B cell (primary cell): ENCODE data around the gene KNG1. TPM values are rescaled to one million over a fixed set of nuclear protein-coding genes. Genes with fewer than 3 reads are reported as not detected.

Experiments used
- ATAC-seq: fragments of 200-7000 bp; cut with Tn5 transposase; one replicate; pipeline ENCODE4 v1.10.0; 2021; ENCODE audit warnings: low read depth, mild to moderate bottlenecking, moderate number of reproducible peaks, moderate library complexity
- CTCF ChIA-PET: fragments of 350-600 bp; sonication (Branson Sonifier 250); formaldehyde crosslinking; loops from one replicate; lab custom pipeline; 2021; ENCODE audit warnings: antibody characterized with exemption, inconsistent platforms; lab: Charles Lee
- POLR2A ChIA-PET: fragments of 350-600 bp; sonication (Branson Sonifier 250); formaldehyde crosslinking; loops from one replicate; lab custom pipeline; 2021; ENCODE audit warnings: antibody characterized with exemption; lab: Charles Lee
- DNase-seq: peaks from one replicate; pipeline ENCODE4 v3.0.0; 2013
- H2AFZ ChIP-seq: 2 replicates; pipeline ENCODE4 v1.6.1; 2012; ENCODE audit warnings: mild to moderate bottlenecking, low read depth, low read length; ENCODE audit not compliant: insufficient read depth, poor library complexity, severe bottlenecking
- H3K27ac ChIP-seq, 2 donors: 1 replicate in 1 of 2; 2 replicates in 1 of 2; pipeline ENCODE4 v1.5.1; 2012 to 2013; ENCODE audit warnings: low read length in 2 of 2, mild to moderate bottlenecking in 2 of 2, moderate library complexity in 1 of 2
- H3K27me3 ChIP-seq, 4 experiments: fragments of 200-600 bp in 1 of 4; sonication (generic) in 1 of 4; replicated peaks in 1 of 4; 1 replicate in 2 of 4; 2 replicates in 2 of 4; pipeline versions ENCODE4 v1.6.1 to v1.7.0; 2013 to 2016; ENCODE audit warnings: low read length in 3 of 4, mild to moderate bottlenecking in 2 of 4, mixed read lengths in 1 of 4, moderate library complexity in 1 of 4; ENCODE audit not compliant: insufficient read depth in 4 of 4, control insufficient read depth in 3 of 4; ENCODE audit errors: control extremely low read depth in 1 of 4
- H3K36me3 ChIP-seq, 2 experiments: replicated peaks in 1 of 2; 1 replicate in 1 of 2; 2 replicates in 1 of 2; pipeline versions ENCODE4 v1.6.1 to v1.7.1; 2013; ENCODE audit warnings: low read length in 1 of 2; ENCODE audit not compliant: insufficient read depth in 2 of 2, control insufficient read depth in 1 of 2; ENCODE audit errors: control extremely low read depth in 1 of 2, extremely low read depth in 1 of 2
- H3K4me1 ChIP-seq, 2 donors: fragments of 200-600 bp in 1 of 2; sonication (generic) in 1 of 2; 1 replicate in 1 of 2; 2 replicates in 1 of 2; pipeline versions ENCODE4 v1.5.1 to v1.6.1; 2013 to 2017; ENCODE audit warnings: low read length in 2 of 2; ENCODE audit not compliant: control insufficient read depth in 2 of 2, insufficient read depth in 2 of 2
- H3K4me2 ChIP-seq: replicated peaks from 2 replicates; pipeline ENCODE3; 2012; ENCODE audit warnings: mild to moderate bottlenecking, low read depth, low read length; ENCODE audit not compliant: poor library complexity, severe bottlenecking
- H3K4me3 ChIP-seq, 5 experiments: fragments of 200-600 bp in 1 of 5; sonication (generic) in 1 of 5; 1 replicate in 3 of 5; 2 replicates in 2 of 5; pipeline versions ENCODE4 v1.5.1 to v1.7.0; 2011 to 2016; ENCODE audit warnings: low read length in 4 of 5, mild to moderate bottlenecking in 4 of 5, low read depth in 2 of 5, control low read depth in 1 of 5, moderate library complexity in 1 of 5; ENCODE audit not compliant: insufficient read depth in 1 of 5; ENCODE audit errors: control extremely low read depth in 1 of 5, extremely low read depth in 1 of 5
- H3K79me2 ChIP-seq: fragments of 200-600 bp; sonication (generic); one replicate; pipeline ENCODE4 v1.6.0; 2016; ENCODE audit warnings: low read length; ENCODE audit not compliant: control insufficient read depth, insufficient read depth
- H3K9ac ChIP-seq: fragments of 200-600 bp; sonication (generic); 2 replicates; pipeline ENCODE4 v1.6.1; 2017; ENCODE audit warnings: mild to moderate bottlenecking, low read length, moderate library complexity
- H3K9me3 ChIP-seq, 3 donors: one replicate each; pipeline versions ENCODE4 v1.6.1 to v1.7.1; 2013; ENCODE audit warnings: low read length in 2 of 3; ENCODE audit not compliant: control insufficient read depth in 2 of 3, insufficient read depth in 1 of 3; ENCODE audit errors: control extremely low read depth in 1 of 3
- H4K20me1 ChIP-seq: 2 replicates; pipeline ENCODE4 v1.6.0; 2012; ENCODE audit warnings: mild to moderate bottlenecking, low read length; ENCODE audit not compliant: insufficient read depth, control insufficient read depth, poor library complexity, severe bottlenecking
- H3K27ac Mint-ChIP-seq: one replicate; pipeline ENCODE4 v1.8.0; 2021; ENCODE audit warnings: mixed read lengths
- H3K27me3 Mint-ChIP-seq: one replicate; pipeline ENCODE4 v1.8.0; 2021; ENCODE audit warnings: mixed read lengths
- H3K4me1 Mint-ChIP-seq: one replicate; pipeline ENCODE4 v1.8.0; 2021; ENCODE audit warnings: mixed read lengths
- H3K4me3 Mint-ChIP-seq: one replicate; pipeline ENCODE4 v1.8.0; 2021; ENCODE audit warnings: mixed read lengths
- H3K9me3 Mint-ChIP-seq: one replicate; pipeline ENCODE4 v1.8.0; 2022; ENCODE audit warnings: mixed read lengths; ENCODE audit not compliant: insufficient read depth
- CTCF ChIP-seq: fragments of 200-600 bp; IDR thresholded peaks from one replicate; pipeline ENCODE4 v1.8.0; 2022; ENCODE audit warnings: antibody characterized with exemption, mild to moderate bottlenecking
- EZH2 ChIP-seq: IDR thresholded peaks from 2 replicates; pipeline ENCODE4 v1.6.1; 2012; ENCODE audit warnings: borderline replicate concordance, low read depth, mild to moderate bottlenecking, moderate library complexity, low read length; ENCODE audit not compliant: insufficient read depth, poor library complexity, severe bottlenecking
- WGBS: methylation state at CpG from one replicate; pipeline ENCODE4 v1.1.5; 2013; ENCODE audit warnings: missing lambda C conversion rate; ENCODE audit not compliant: insufficient coverage; 5-methylcytosine and 5-hydroxymethylcytosine counted together
- intact Hi-C: fragments of 100-400 bp; cut with micrococcal nuclease; formaldehyde crosslinking; loops from one replicate; pipeline ENCODE4 v1.10.0; 2022
- polyA plus RNA-seq: library from polyadenylated mRNA; depleted of rRNA; stranded (reverse); fragments of >200 nt; gene quantifications from 2 replicates; pipeline ENCODE4 v1.2.3, GENCODE V29; 2012
- total RNA-seq, 2 donors: library from RNA; stranded (reverse); fragments of 120-200 nt in 1 of 2; gene quantifications; 1 replicate in 1 of 2; 2 replicates in 1 of 2; pipeline versions ENCODE4 v1.2.3 to v1.2.4, GENCODE V29; 2013 to 2022

Gene KNG1
- total and polyA plus RNA-seq, 2 donors (not counting 1 experiment from before 2014, with no cell fraction given), result not detected

- ATAC-seq, result no peak
- Histone ChIP-seq H3K9me3 (peaks cover 0 to 2% (median 0%) of the 10 kb centered on the region in 3 donors), H3K79me2 (no peaks in the 10 kb centered on the region), H3K9ac (no peak overlapping the region), H4K20me1 (no peaks in the 10 kb centered on the region), H3K36me3 (no peaks in the 10 kb centered on the region), H3K27ac (no peak overlapping the region), H3K4me3 (no peak overlapping the region), H3K27me3 (no peaks in the 10 kb centered on the region), H3K4me2 (no peak overlapping the region), H3K4me1 (no peaks in the 10 kb centered on the region), H2AFZ (no peak overlapping the region)
- 85% methylated on average over 9 of the region's 12 CpGs for WGBS
- intact Hi-C loops, result no loop called here
- Mint-ChIP-seq H3K4me1 (no peaks in the 10 kb centered on the region), H3K4me3 (no peak overlapping the region), H3K27me3 (peaks cover 13% of the 10 kb centered on the region), H3K9me3 (no peaks in the 10 kb centered on the region), H3K27ac (no peak overlapping the region)
- DNase-seq, result no peak
- TF ChIP-seq EZH2, result no peak
- TF ChIP-seq CTCF, result no peak
- CTCF ChIA-PET, result no interaction called here
- POLR2A ChIA-PET, result no interaction called here
Measured at GRCh38 chr3:186724911-186725310, 7.8 kb downstream of the KNG1 start.

GRCh38 chr3:186732169-186732766 lies 15.1 kb downstream of the KNG1 start:
- ATAC-seq (no peak), DNase-seq (no peak)
- Histone ChIP-seq H3K9ac (no peak overlapping the region), H3K27ac (no peak overlapping the region), H3K4me1 (no peaks in the 10 kb centered on the region), H3K79me2 (no peaks in the 10 kb centered on the region), H3K4me2 (no peak overlapping the region), H3K4me3 (no peak overlapping the region), H3K27me3 (no peaks in the 10 kb centered on the region), H3K36me3 (no peaks in the 10 kb centered on the region), H3K9me3 (no peaks in the 10 kb centered on the region), H4K20me1 (no peaks in the 10 kb centered on the region), H2AFZ (no peak overlapping the region)
- WGBS, result 100% methylated on average over 1 of the region's 4 CpGs
- ChIA-PET POLR2A (no interaction called here), CTCF (no interaction called here)
- Mint-ChIP-seq H3K9me3 (no peaks in the 10 kb centered on the region), H3K27me3 (peaks cover 7% of the 10 kb centered on the region), H3K4me3 (no peak overlapping the region), H3K4me1 (no peaks in the 10 kb centered on the region), H3K27ac (no peak overlapping the region)
- intact Hi-C loops, result no loop called here
- no peak for TF ChIP-seq CTCF
- no peak for TF ChIP-seq EZH2
